Measurements from ENCODE around the gene FBXL17.

FBXL17 gene

GRCh38 chr5:107957051-107957450, 424.8 kb downstream of the FBXL17 start:
- Histone ChIP-seq H3K4me2 (ENCODE audit: insufficient read depth, low read length, poor library complexity, severe bottlenecking) (no peak overlapping the region), H3K27me3 (ENCODE audit: control insufficient read depth in 3 of 3, insufficient read depth in 3 of 3, low read depth in 1 of 3, low read length in 3 of 3) (no peaks in the 10 kb centered on the region), H2BK12ac (ENCODE audit: low read length) (no peak overlapping the region), H3K4me3 (ENCODE audit: low read length in 2 of 2) (no peak overlapping the region), H3K9me3 (replicated peaks in 1 of 2; ENCODE audit: control insufficient read depth in 2 of 2, insufficient read depth in 1 of 2, low read depth in 1 of 2, low read length in 2 of 2) (no peaks in the 10 kb centered on the region), H4K91ac (ENCODE audit: low read depth, low read length, poor library complexity) (no peak overlapping the region), H2AFZ (ENCODE audit: low read length) (no peak overlapping the region), H3K27ac (replicated peaks; ENCODE audit: low read length) (peak overlapping the region; percentile 70), H3K4me1 (ENCODE audit: control insufficient read depth in 2 of 2, insufficient read depth in 1 of 2, low read depth in 1 of 2, low read length in 2 of 2) (peaks cover 0 to 15% of the 10 kb centered on the region in 2 donors), H3K14ac (ENCODE audit: low read length) (no peak overlapping the region), H3K23ac (ENCODE audit: low read depth, low read length, poor library complexity) (no peak overlapping the region), H4K8ac (ENCODE audit: low read depth, low read length) (no peak overlapping the region), H3K36me3 (replicated peaks in 1 of 2; ENCODE audit: control insufficient read depth in 2 of 2, insufficient read depth in 2 of 2, low read length in 2 of 2) (no peaks in the 10 kb centered on the region), H3K18ac (ENCODE audit: low read length) (no peak overlapping the region), H2BK15ac (ENCODE audit: low read length) (no peak overlapping the region), H2BK120ac (ENCODE audit: low read depth, low read length) (no peak overlapping the region), H3K4ac (ENCODE audit: low read length) (no peak overlapping the region), H2AK5ac (ENCODE audit: low read depth, low read length) (no peak overlapping the region), H3K79me1 (ENCODE audit: low read depth, low read length) (no peaks in the 10 kb centered on the region), H3K9ac (ENCODE audit: low read depth, low read length, poor library complexity) (no peak overlapping the region), H2BK5ac (ENCODE audit: low read length) (no peak overlapping the region)
- WGBS, 2 donors (ENCODE audit: extremely low coverage in 2 of 2, insufficient read length in 2 of 2, insufficient replicate concordance in 1 of 2), result no CpG with 5 or more reads among the region's 3 CpGs
- DNase-seq (ENCODE audit: low spot score), result no peak

GRCh38 chr5:107955321-107955720, 426.6 kb downstream of the FBXL17 start:
- H3K9ac ChIP-seq (ENCODE audit: low read depth, low read length, poor library complexity), result no peak overlapping the region
- H3K27me3 ChIP-seq (ENCODE audit: control insufficient read depth in 3 of 3, insufficient read depth in 3 of 3, low read depth in 1 of 3, low read length in 3 of 3), result no peaks in the 10 kb centered on the region
- H3K4me1 ChIP-seq (ENCODE audit: control insufficient read depth in 2 of 2, insufficient read depth in 1 of 2, low read depth in 1 of 2, low read length in 2 of 2), result peaks cover 7 to 22% of the 10 kb centered on the region in 2 donors
- H4K91ac ChIP-seq (ENCODE audit: low read depth, low read length, poor library complexity), result no peak overlapping the region
- no peak overlapping the region for H2AK5ac ChIP-seq (ENCODE audit: low read depth, low read length)
- WGBS, 2 donors (ENCODE audit: extremely low coverage in 2 of 2, insufficient read length in 2 of 2, insufficient replicate concordance in 1 of 2), result no CpG with 5 or more reads among the region's 3 CpGs
- no peak overlapping the region for H2BK5ac ChIP-seq (ENCODE audit: low read length)
- no peak overlapping the region for H3K4ac ChIP-seq (ENCODE audit: low read length)
- H4K8ac ChIP-seq (ENCODE audit: low read depth, low read length), result no peak overlapping the region
- peak overlapping the region; percentile 0 for H3K27ac ChIP-seq (replicated peaks; ENCODE audit: low read length)
- H3K9me3 ChIP-seq (replicated peaks in 1 of 2; ENCODE audit: control insufficient read depth in 2 of 2, insufficient read depth in 1 of 2, low read depth in 1 of 2, low read length in 2 of 2), result no peaks in the 10 kb centered on the region
- H2AFZ ChIP-seq (ENCODE audit: low read length), result no peak overlapping the region
- no peak overlapping the region for H3K23ac ChIP-seq (ENCODE audit: low read depth, low read length, poor library complexity)
- no peak overlapping the region for H2BK12ac ChIP-seq (ENCODE audit: low read length)
- no peak overlapping the region for H2BK120ac ChIP-seq (ENCODE audit: low read depth, low read length)
- no peak overlapping the region for H3K4me2 ChIP-seq (ENCODE audit: insufficient read depth, low read length, poor library complexity, severe bottlenecking)
- no peak overlapping the region for H3K14ac ChIP-seq (ENCODE audit: low read length)
- H3K4me3 ChIP-seq (ENCODE audit: low read length in 2 of 2), result no peak overlapping the region
- H3K79me1 ChIP-seq (ENCODE audit: low read depth, low read length), result no peaks in the 10 kb centered on the region
- DNase-seq (ENCODE audit: low spot score), result no peak
- H2BK15ac ChIP-seq (ENCODE audit: low read length), result no peak overlapping the region
- H3K18ac ChIP-seq (ENCODE audit: low read length), result no peak overlapping the region
- no peaks in the 10 kb centered on the region for H3K36me3 ChIP-seq (replicated peaks in 1 of 2; ENCODE audit: control insufficient read depth in 2 of 2, insufficient read depth in 2 of 2, low read length in 2 of 2)

- Histone ChIP-seq H3K36me3 (replicated peaks in 1 of 2; ENCODE audit: control insufficient read depth in 2 of 2, insufficient read depth in 2 of 2, low read length in 2 of 2) (no peaks in the 10 kb centered on the region), H4K91ac (ENCODE audit: low read depth, low read length, poor library complexity) (no peak overlapping the region), H4K8ac (ENCODE audit: low read depth, low read length) (no peak overlapping the region), H3K27ac (replicated peaks; ENCODE audit: low read length) (peak overlapping the region; percentile 29), H3K79me1 (ENCODE audit: low read depth, low read length) (no peaks in the 10 kb centered on the region), H3K4ac (ENCODE audit: low read length) (no peak overlapping the region), H3K27me3 (ENCODE audit: control insufficient read depth in 3 of 3, insufficient read depth in 3 of 3, low read depth in 1 of 3, low read length in 3 of 3) (no peaks in the 10 kb centered on the region), H3K18ac (ENCODE audit: low read length) (no peak overlapping the region), H3K9ac (ENCODE audit: low read depth, low read length, poor library complexity) (no peak overlapping the region), H3K4me1 (ENCODE audit: control insufficient read depth in 2 of 2, insufficient read depth in 1 of 2, low read depth in 1 of 2, low read length in 2 of 2) (peaks cover 7 to 22% of the 10 kb centered on the region in 2 donors), H2BK15ac (ENCODE audit: low read length) (no peak overlapping the region), H2BK120ac (ENCODE audit: low read depth, low read length) (no peak overlapping the region), H2AK5ac (ENCODE audit: low read depth, low read length) (no peak overlapping the region), H3K23ac (ENCODE audit: low read depth, low read length, poor library complexity) (no peak overlapping the region), H3K9me3 (replicated peaks in 1 of 2; ENCODE audit: control insufficient read depth in 2 of 2, insufficient read depth in 1 of 2, low read depth in 1 of 2, low read length in 2 of 2) (no peaks in the 10 kb centered on the region), H2AFZ (ENCODE audit: low read length) (no peak overlapping the region), H3K14ac (ENCODE audit: low read length) (no peak overlapping the region), H3K4me2 (ENCODE audit: insufficient read depth, low read length, poor library complexity, severe bottlenecking) (no peak overlapping the region), H2BK5ac (ENCODE audit: low read length) (no peak overlapping the region), H2BK12ac (ENCODE audit: low read length) (no peak overlapping the region), H3K4me3 (ENCODE audit: low read length in 2 of 2) (no peak overlapping the region)
- DNase-seq (ENCODE audit: low spot score), result no peak
Measured at GRCh38 chr5:107954254-107954653, 427.6 kb downstream of the FBXL17 start.

GRCh38 chr5:107952450-107952849, 429.4 kb downstream of the FBXL17 start:
- WGBS, 2 donors (ENCODE audit: extremely low coverage in 2 of 2, insufficient read length in 2 of 2, insufficient replicate concordance in 1 of 2), result no CpG with 5 or more reads among the region's 4 CpGs
- H3K4me1 ChIP-seq (ENCODE audit: control insufficient read depth in 2 of 2, insufficient read depth in 1 of 2, low read depth in 1 of 2, low read length in 2 of 2), result peaks cover 7 to 13% of the 10 kb centered on the region in 2 donors

More at GRCh38 chr5:107952450-107952849, 429.4 kb downstream of the FBXL17 start:
- H3K27me3 ChIP-seq (ENCODE audit: control insufficient read depth in 3 of 3, insufficient read depth in 3 of 3, low read depth in 1 of 3, low read length in 3 of 3), result no peaks in the 10 kb centered on the region
- H3K9ac ChIP-seq (ENCODE audit: low read depth, low read length, poor library complexity), result no peak overlapping the region
- no peaks in the 10 kb centered on the region for H3K79me1 ChIP-seq (ENCODE audit: low read depth, low read length)
- H4K91ac ChIP-seq (ENCODE audit: low read depth, low read length, poor library complexity), result no peak overlapping the region
- no peak overlapping the region for H2AK5ac ChIP-seq (ENCODE audit: low read depth, low read length)
- H3K36me3 ChIP-seq (replicated peaks in 1 of 2; ENCODE audit: control insufficient read depth in 2 of 2, insufficient read depth in 2 of 2, low read length in 2 of 2), result no peaks in the 10 kb centered on the region
- DNase-seq (ENCODE audit: low spot score), result no peak
- H3K4me3 ChIP-seq (ENCODE audit: low read length in 2 of 2), result no peak overlapping the region
- no peak overlapping the region for H2AFZ ChIP-seq (ENCODE audit: low read length)
- no peak overlapping the region for H3K27ac ChIP-seq (replicated peaks; ENCODE audit: low read length)
- H3K4ac ChIP-seq (ENCODE audit: low read length), result no peak overlapping the region
- H3K23ac ChIP-seq (ENCODE audit: low read depth, low read length, poor library complexity), result no peak overlapping the region
- no peak overlapping the region for H4K8ac ChIP-seq (ENCODE audit: low read depth, low read length)
- H3K18ac ChIP-seq (ENCODE audit: low read length), result no peak overlapping the region
- H2BK5ac ChIP-seq (ENCODE audit: low read length), result no peak overlapping the region
- H3K4me2 ChIP-seq (ENCODE audit: insufficient read depth, low read length, poor library complexity, severe bottlenecking), result no peak overlapping the region
- no peaks in the 10 kb centered on the region for H3K9me3 ChIP-seq (replicated peaks in 1 of 2; ENCODE audit: control insufficient read depth in 2 of 2, insufficient read depth in 1 of 2, low read depth in 1 of 2, low read length in 2 of 2)
- H2BK120ac ChIP-seq (ENCODE audit: low read depth, low read length), result no peak overlapping the region
- no peak overlapping the region for H3K14ac ChIP-seq (ENCODE audit: low read length)
- H2BK12ac ChIP-seq (ENCODE audit: low read length), result no peak overlapping the region
- H2BK15ac ChIP-seq (ENCODE audit: low read length), result no peak overlapping the region
